H9 (cell line): ENCODE data around the gene MORC1. TPM values are rescaled to one million over a fixed set of nuclear protein-coding genes. Genes with fewer than 3 reads are reported as not detected.

Experiments used
- DNase-seq: peaks from one replicate; pipeline ENCODE4 v3.0.0-alpha.2; 2017
- H2AFZ ChIP-seq: one replicate; pipeline ENCODE4 v1.6.1; 2013; ENCODE audit warnings: mild to moderate bottlenecking, low read length, control low read depth, moderate library complexity
- H2AK5ac ChIP-seq: 2 replicates; pipeline ENCODE4 v1.6.1; 2013; ENCODE audit warnings: low read length, control low read depth, mixed read lengths; ENCODE audit not compliant: insufficient read length
- H2BK120ac ChIP-seq: one replicate; pipeline ENCODE4 v1.6.1; 2013; ENCODE audit warnings: low read depth, mild to moderate bottlenecking, low read length, control low read depth, inconsistent platforms; ENCODE audit not compliant: poor library complexity, severe bottlenecking
- H2BK12ac ChIP-seq: 2 replicates; pipeline ENCODE4 v1.6.1; 2013; ENCODE audit warnings: low read length, control low read depth, mixed read lengths, low read depth; ENCODE audit not compliant: insufficient read length
- H2BK15ac ChIP-seq: 2 replicates; pipeline ENCODE4 v1.6.1; 2013; ENCODE audit warnings: low read depth, low read length, control low read depth
- H2BK20ac ChIP-seq: one replicate; pipeline ENCODE4 v1.6.1; 2013; ENCODE audit warnings: low read depth, mild to moderate bottlenecking, low read length, control low read depth, inconsistent platforms; ENCODE audit not compliant: poor library complexity, severe bottlenecking
- H2BK5ac ChIP-seq: 2 replicates; pipeline ENCODE4 v1.6.1; 2013; ENCODE audit warnings: low read length, control low read depth, mixed read lengths; ENCODE audit not compliant: insufficient read length
- H3K14ac ChIP-seq: 2 replicates; pipeline ENCODE4 v1.6.1; 2013; ENCODE audit warnings: low read length, control low read depth; ENCODE audit not compliant: insufficient read depth
- H3K18ac ChIP-seq: 2 replicates; pipeline ENCODE4 v1.6.1; 2013; ENCODE audit warnings: low read depth, mild to moderate bottlenecking, mixed read lengths, low read length, control low read depth; ENCODE audit not compliant: insufficient read length
- H3K23ac ChIP-seq: 2 replicates; pipeline ENCODE4 v1.6.1; 2013; ENCODE audit warnings: low read length, control low read depth, mixed read lengths, low read depth; ENCODE audit not compliant: insufficient read length
- H3K23me2 ChIP-seq: 2 replicates; pipeline ENCODE4 v1.6.1; 2013; ENCODE audit warnings: low read depth, mild to moderate bottlenecking, mixed read lengths, low read length, control low read depth; ENCODE audit not compliant: insufficient read length, poor library complexity, severe bottlenecking
- H3K27ac ChIP-seq: 2 replicates; pipeline ENCODE4 v1.5.1; 2013; ENCODE audit warnings: low read length, control low read depth, mixed read lengths, low read depth; ENCODE audit not compliant: insufficient read length
- H3K27me3 ChIP-seq: 2 replicates; pipeline ENCODE4 v1.6.1; 2013; ENCODE audit warnings: low read length, control low read depth, inconsistent platforms; ENCODE audit not compliant: insufficient read depth
- H3K4ac ChIP-seq: 2 replicates; pipeline ENCODE4 v1.6.1; 2013; ENCODE audit warnings: low read depth, mild to moderate bottlenecking, control low read depth, inconsistent platforms, low read length, moderate library complexity
- H3K4me1 ChIP-seq: 2 replicates; pipeline ENCODE4 v1.6.1; 2013; ENCODE audit warnings: low read length, control low read depth, inconsistent platforms; ENCODE audit not compliant: insufficient read depth
- H3K4me2 ChIP-seq: 2 replicates; pipeline ENCODE4 v1.6.1; 2013; ENCODE audit warnings: low read length, control low read depth, mixed read lengths; ENCODE audit not compliant: insufficient read length, insufficient read depth
- H3K56ac ChIP-seq: 2 replicates; pipeline ENCODE4 v1.6.1; 2013; ENCODE audit warnings: low read depth, mild to moderate bottlenecking, mixed read lengths, low read length, control low read depth; ENCODE audit not compliant: insufficient read length
- H3K79me1 ChIP-seq: 2 replicates; pipeline ENCODE4 v1.6.1; 2013; ENCODE audit warnings: low read depth, mild to moderate bottlenecking, moderate library complexity, low read length, control low read depth, inconsistent platforms; ENCODE audit not compliant: insufficient read depth, poor library complexity, severe bottlenecking
- H3K79me2 ChIP-seq: 2 replicates; pipeline ENCODE4 v1.6.1; 2013; ENCODE audit warnings: low read length, control low read depth, inconsistent platforms; ENCODE audit not compliant: insufficient read depth
- H3K9ac ChIP-seq: 2 replicates; pipeline ENCODE4 v1.6.1; 2013; ENCODE audit warnings: low read length, control low read depth, mixed read lengths; ENCODE audit not compliant: insufficient read length; ENCODE audit errors: extremely low read depth
- H3K9me3 ChIP-seq: one replicate; pipeline ENCODE4 v1.6.1; 2013; ENCODE audit warnings: low read depth, low read length, inconsistent platforms; ENCODE audit not compliant: control insufficient read depth
- H3T11ph ChIP-seq: one replicate; pipeline ENCODE4 v1.6.1; 2013; ENCODE audit warnings: mild to moderate bottlenecking, low read length, control low read depth, inconsistent platforms
- H4K20me1 ChIP-seq: one replicate; pipeline ENCODE4 v1.6.1; 2013; ENCODE audit not compliant: control insufficient read depth, insufficient read length, insufficient read depth
- H4K5ac ChIP-seq: 2 replicates; pipeline ENCODE4 v1.6.1; 2013; ENCODE audit warnings: low read depth, mild to moderate bottlenecking, mixed read lengths, low read length, control low read depth; ENCODE audit not compliant: insufficient read length
- H4K8ac ChIP-seq: replicated peaks from 2 replicates; pipeline ENCODE4 v1.6.1; 2013; ENCODE audit warnings: low read length, control low read depth, mixed read lengths, low read depth; ENCODE audit not compliant: insufficient read length
- H4K91ac ChIP-seq: 2 replicates; pipeline ENCODE4 v1.6.1; 2013; ENCODE audit warnings: low read depth, mild to moderate bottlenecking, moderate library complexity, mixed read lengths, low read length, control low read depth; ENCODE audit not compliant: insufficient read length
- H3K27ac Mint-ChIP-seq, 3 experiments: 2 replicates in 2 of 3; 3 replicates in 1 of 3; pipeline ENCODE4 v1.8.0; 2020 to 2021; ENCODE audit warnings: mixed read lengths in 3 of 3, mild to moderate bottlenecking in 1 of 3, moderate library complexity in 1 of 3
- H3K27me3 Mint-ChIP-seq: 2 replicates; pipeline ENCODE4 v1.8.0; 2021; ENCODE audit warnings: low read depth, mild to moderate bottlenecking, moderate library complexity, mixed read lengths
- H3K36me3 Mint-ChIP-seq, 3 experiments: 2 replicates in 2 of 3; 3 replicates in 1 of 3; pipeline ENCODE4 v1.8.0; 2020 to 2021; ENCODE audit warnings: low read depth in 3 of 3, mixed read lengths in 3 of 3; ENCODE audit not compliant: insufficient read depth in 1 of 3
- H3K4me1 Mint-ChIP-seq, 2 experiments: 2 replicates each; pipeline ENCODE4 v1.8.0; 2020; ENCODE audit warnings: mixed read lengths in 2 of 2
- H3K4me3 Mint-ChIP-seq, 2 experiments: 2 replicates in 1 of 2; 3 replicates in 1 of 2; pipeline ENCODE4 v1.8.0; 2020 to 2021; ENCODE audit warnings: mild to moderate bottlenecking in 2 of 2, mixed read lengths in 2 of 2, moderate library complexity in 1 of 2
- H3K9me3 Mint-ChIP-seq, 2 experiments: 2 replicates in 1 of 2; 3 replicates in 1 of 2; pipeline ENCODE4 v1.8.0; 2020; ENCODE audit warnings: mild to moderate bottlenecking in 2 of 2, mixed read lengths in 2 of 2, moderate library complexity in 1 of 2
- WGBS: extraction: QIAGEN DNeasy Blood & Tissue Kit; methylation state at CpG from one replicate; pipeline ENCODE4 v1.1.7; 2013; ENCODE audit warnings: missing lambda C conversion rate, low lambda C conversion rate, mixed read lengths; ENCODE audit not compliant: insufficient read length; ENCODE audit errors: extremely low coverage; 5-methylcytosine and 5-hydroxymethylcytosine counted together
- total RNA-seq: library from RNA; stranded (reverse); gene quantifications from 2 replicates; pipeline ENCODE4 v1.2.1, GENCODE V29; 2021
- TF ChIP-seq, protein P1 (sequence below): fragments of 200-600 bp; sonication (generic); conservative IDR thresholded peaks from 3 replicates; pipeline ENCODE4 v1.8.0; 2021; ENCODE audit warnings: antibody characterized with exemption, mild to moderate bottlenecking

Gene MORC1
- total RNA-seq, 1 experiment from 2014 or later, result not detected

GRCh38 chr3:109098079-109098644 is 19.8 kb downstream of the MORC1 start:
- DNase-seq, result peak; percentile 66
- Histone ChIP-seq H2BK120ac (no peak overlapping the region), H3K9me3 (no peaks in the 10 kb centered on the region), H3K23me2 (no peaks in the 10 kb centered on the region), H3K18ac (no peak overlapping the region), H2AFZ (no peak overlapping the region), H3K79me2 (no peaks in the 10 kb centered on the region), H3K27me3 (no peaks in the 10 kb centered on the region), H2AK5ac (no peak overlapping the region), H2BK20ac (no peak overlapping the region), H3K56ac (no peak overlapping the region), H3K79me1 (no peaks in the 10 kb centered on the region), H2BK5ac (no peak overlapping the region), H3K4ac (no peak overlapping the region), H3K27ac (no peak overlapping the region), H3K9ac (no peak overlapping the region), H4K20me1 (no peaks in the 10 kb centered on the region), H3K14ac (no peak overlapping the region), H4K8ac (no peak overlapping the region), H3K4me1 (no peaks in the 10 kb centered on the region), H4K91ac (no peak overlapping the region), H3K4me2 (no peak overlapping the region), H3T11ph (no peak overlapping the region), H2BK15ac (no peak overlapping the region), H3K23ac (no peak overlapping the region), H2BK12ac (no peak overlapping the region), H4K5ac (no peak overlapping the region)
- WGBS, result no CpG with 5 or more reads among the region's 5 CpGs
- no peaks in the 10 kb centered on the region for H3K36me3 Mint-ChIP-seq
- TF ChIP-seq, protein P1, sequence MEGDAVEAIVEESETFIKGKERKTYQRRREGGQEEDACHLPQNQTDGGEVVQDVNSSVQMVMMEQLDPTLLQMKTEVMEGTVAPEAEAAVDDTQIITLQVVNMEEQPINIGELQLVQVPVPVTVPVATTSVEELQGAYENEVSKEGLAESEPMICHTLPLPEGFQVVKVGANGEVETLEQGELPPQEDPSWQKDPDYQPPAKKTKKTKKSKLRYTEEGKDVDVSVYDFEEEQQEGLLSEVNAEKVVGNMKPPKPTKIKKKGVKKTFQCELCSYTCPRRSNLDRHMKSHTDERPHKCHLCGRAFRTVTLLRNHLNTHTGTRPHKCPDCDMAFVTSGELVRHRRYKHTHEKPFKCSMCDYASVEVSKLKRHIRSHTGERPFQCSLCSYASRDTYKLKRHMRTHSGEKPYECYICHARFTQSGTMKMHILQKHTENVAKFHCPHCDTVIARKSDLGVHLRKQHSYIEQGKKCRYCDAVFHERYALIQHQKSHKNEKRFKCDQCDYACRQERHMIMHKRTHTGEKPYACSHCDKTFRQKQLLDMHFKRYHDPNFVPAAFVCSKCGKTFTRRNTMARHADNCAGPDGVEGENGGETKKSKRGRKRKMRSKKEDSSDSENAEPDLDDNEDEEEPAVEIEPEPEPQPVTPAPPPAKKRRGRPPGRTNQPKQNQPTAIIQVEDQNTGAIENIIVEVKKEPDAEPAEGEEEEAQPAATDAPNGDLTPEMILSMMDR, result peak; percentile 63
- no peaks in the 10 kb centered on the region; the same call in 1 of the 2 replicates for H3K27me3 Mint-ChIP-seq
- no peak overlapping the region for H3K4me3 Mint-ChIP-seq
- no peaks in the 10 kb centered on the region for H3K9me3 Mint-ChIP-seq
- H3K27ac Mint-ChIP-seq, result no peak overlapping the region
- H3K4me1 Mint-ChIP-seq, result peaks cover 0 to 5% of the 10 kb centered on the region in 2 experiments; a peak in 2 of 4 replicates
